Sciatic nerve (tissue), 2 donors: Measurements from ENCODE around the gene CFP. TPM values are rescaled to one million over a fixed set of nuclear protein-coding genes. Genes with fewer than 3 reads are reported as not detected.
A peak's percentile ranks its signal among the peaks of the same experiment; 100 is the strongest.
"Not testable (repeated sequence)": the region's sequence is repeated elsewhere in the genome, so short reads cannot be mapped to it uniquely, and the experiment has no call there.

ENCODE experiments used
- ATAC-seq: fragments of 200-7000 bp; cut with Tn5 transposase; one replicate; pipeline ENCODE4 v1.9.1; 2020; ENCODE audit warnings: mild to moderate bottlenecking, moderate library complexity
- DNase-seq: peaks from one replicate; pipeline ENCODE4 v3.0.0-alpha.2; 2020; ENCODE audit warnings: low spot score
- intact Hi-C: fragments of 100-400 bp; cut with DNase I; formaldehyde crosslinking; loops from one replicate; pipeline ENCODE4 v1.14.2; 2022
- total RNA-seq: library from RNA; stranded (reverse); fragmentation: NEBNext Ultra II Directional; extraction: Animal tissue kit (Norgen Biotek cat#: 25700); gene quantifications from one replicate; pipeline ENCODE4 v1.2.1, GENCODE V29; 2021
- donor health status: DM: no; HTN: no; CAD: no.
- donor health status: DM: no; HTN: no; CAD: no.

Gene CFP
- 7.3 TPM for total RNA-seq

DNA sequence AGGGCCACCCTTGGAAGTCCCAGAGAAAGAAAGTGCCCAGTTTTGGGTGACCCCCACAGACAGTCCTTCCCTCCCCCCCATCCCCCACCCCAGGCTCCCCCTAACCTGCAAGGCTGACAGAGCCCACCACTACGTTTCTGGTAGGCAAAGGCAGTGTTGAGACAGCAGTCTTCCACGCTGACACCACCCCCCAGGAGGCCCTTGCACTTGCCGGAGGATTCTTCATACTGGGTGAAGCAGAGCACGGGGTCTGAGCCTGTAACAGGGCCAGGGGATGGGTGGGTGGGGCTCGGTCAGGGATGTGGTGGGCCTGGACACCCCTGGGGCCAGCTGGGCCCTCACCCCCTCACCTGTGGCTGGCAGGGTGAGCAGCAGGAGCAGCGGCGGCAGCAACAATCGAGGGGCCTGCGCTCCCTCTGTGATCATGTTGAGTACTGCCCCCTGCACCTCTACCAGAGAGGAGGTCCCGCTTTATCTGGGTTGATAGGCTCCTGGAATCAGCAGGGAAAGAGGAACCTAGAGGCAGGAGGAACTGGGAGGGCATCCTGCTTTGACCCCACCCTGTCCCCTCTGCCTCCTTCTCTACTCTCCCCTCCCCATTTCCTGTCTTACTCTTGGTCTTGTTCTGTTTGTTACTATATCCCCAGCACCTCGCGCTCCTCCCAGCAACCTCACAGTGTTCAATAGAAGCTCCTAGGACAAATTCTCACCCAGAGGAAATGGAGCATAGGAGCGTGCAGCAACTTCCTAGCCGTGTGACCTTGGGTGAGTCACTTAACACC lies at the start of gene CFP:
CFP (minus strand) TSS at position 512 of the 782 bp plus-strand sequence; CDS start at position 426, 86 bp downstream.
- ATAC-seq (no peak), DNase-seq (no peak)
- intact Hi-C loops: no loop called here

DNA sequence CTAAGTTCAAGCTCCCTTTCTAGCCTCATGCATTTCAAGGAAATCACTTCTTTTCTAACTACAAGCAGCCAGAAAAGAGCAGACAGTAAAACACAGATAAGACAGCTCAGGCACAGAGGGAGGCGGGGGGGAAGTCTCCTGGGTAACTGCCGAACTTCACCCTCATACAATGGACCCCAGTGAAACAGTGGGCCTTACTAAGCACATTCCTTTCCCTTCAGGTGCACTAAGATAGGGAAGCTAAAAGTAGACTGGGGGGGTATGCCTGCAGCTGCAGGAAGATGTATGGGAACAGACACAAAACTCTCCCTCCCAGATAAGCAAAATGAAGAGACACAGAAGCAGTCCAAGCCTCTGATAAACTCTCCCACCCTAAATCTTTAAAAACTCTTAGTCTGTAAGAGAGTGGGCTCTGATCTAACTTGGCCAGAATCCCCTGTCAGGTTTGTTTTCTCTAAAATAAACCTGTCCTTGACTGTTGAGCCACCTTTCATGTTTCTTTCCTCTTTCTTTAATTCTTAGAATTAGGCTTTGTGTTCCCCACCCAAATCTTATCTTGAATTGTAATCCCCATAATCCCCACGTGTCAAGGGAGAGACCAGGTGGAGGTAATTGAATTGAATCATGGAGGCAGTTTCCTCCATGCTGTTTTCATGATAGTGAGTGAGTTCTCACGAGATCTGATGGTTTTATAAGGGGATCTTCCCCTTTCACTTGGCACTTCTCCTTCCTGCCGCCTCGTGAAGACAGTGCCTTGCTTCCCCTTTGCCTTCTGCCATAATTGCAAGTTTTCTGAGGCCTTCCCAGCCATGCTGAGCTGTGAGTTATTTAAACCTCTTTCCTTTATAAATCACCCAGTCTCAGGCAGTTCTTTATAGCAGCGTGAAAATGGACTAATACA lies 46.5 kb upstream of the CFP start:
- DNase-seq, ATAC-seq, intact Hi-C loops: not testable (repeated sequence)

DNA sequence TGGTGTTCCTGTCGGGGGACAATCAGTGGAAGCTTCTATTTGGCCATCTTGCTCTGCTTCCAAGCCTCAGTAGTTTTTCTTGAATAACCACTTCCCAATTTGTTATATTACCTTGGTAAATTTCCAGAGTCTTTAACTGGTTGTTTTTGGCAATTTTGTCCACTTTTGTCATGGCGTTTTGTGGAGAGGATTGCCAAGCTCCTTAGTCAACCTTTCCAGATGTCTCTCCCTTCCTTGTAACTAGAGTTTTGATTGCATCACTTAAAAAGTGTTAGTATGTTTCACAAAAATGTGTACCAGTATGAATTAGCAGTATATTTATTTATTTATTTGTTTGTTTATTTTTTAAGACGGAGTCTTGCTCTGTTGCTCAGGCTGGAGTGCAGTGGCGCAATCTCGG lies 45.0 kb upstream of the CFP start:
- no peak for DNase-seq
- intact Hi-C loops: no loop called here

DNA sequence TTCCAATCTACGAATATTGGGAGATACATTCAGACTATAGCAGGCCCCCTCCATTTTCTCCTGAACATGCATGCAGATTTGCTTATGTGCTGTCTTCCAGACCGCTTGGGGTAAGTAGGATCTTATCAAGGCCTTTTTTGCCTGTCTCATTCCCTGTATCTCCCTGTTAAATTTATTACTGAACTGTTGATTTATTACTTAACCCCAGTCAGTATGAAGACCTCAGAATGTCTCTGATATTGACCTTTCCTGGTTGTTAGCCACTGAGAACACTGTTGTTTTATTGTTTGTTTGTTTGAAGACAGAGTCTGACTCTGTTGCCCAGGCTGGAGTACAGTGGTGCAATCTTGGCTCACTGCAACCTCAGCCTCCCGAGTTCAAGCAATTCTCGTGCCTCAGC lies 36.1 kb upstream of the CFP start:
- DNase-seq, intact Hi-C loops, ATAC-seq: not testable (repeated sequence)

More for the DNA sequence above, 45.0 kb upstream of the CFP start:
- ATAC-seq: no peak

DNA sequence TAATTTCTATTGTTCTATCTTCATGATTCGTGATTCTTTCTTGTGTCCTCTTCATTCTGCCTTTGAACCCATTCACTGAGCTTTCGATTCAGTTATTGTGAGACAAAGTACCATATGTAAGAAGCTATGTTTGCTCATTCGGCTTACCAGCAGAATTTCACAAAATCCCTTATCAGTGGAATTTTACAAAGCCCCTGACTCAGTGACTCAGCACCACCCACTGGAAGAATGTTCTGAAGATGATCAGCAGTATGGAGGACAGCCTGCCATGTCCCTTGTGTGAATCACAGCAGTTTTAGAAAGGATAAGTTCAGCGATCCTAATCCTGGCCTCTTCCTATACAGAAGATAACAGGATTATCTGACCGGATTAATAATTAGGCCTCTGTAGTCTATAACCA lies 35.0 kb upstream of the CFP start:
- ATAC-seq (no peak), DNase-seq (no peak)
- intact Hi-C loops: no loop called here

DNA sequence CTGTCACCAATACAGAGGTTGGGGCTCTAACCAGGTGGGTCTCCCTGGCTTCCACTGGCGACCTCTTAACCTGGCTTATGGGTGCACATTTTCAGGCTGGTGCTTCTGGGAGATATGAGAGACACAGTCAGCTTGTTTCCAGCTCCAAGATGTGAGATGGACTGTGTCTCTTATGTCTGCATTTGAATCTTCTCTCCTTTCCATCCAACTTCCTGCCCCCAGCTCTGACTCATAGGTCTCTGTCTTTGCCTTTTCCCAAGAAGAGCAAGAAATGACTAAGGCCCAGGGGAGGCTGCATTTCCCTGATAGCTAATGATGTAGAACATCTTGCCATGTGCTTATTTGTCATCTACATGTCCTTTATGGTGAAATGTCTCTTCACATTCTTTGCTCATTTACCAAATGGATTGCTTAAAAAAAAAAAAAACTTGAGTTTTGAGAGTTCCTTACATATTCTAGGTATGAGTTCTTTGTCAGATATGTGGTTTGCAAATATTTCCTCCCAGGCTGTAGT lies 32.5 kb upstream of the CFP start:
- DNase-seq (no peak), ATAC-seq (no peak)
- intact Hi-C loops: no loop called here

DNA sequence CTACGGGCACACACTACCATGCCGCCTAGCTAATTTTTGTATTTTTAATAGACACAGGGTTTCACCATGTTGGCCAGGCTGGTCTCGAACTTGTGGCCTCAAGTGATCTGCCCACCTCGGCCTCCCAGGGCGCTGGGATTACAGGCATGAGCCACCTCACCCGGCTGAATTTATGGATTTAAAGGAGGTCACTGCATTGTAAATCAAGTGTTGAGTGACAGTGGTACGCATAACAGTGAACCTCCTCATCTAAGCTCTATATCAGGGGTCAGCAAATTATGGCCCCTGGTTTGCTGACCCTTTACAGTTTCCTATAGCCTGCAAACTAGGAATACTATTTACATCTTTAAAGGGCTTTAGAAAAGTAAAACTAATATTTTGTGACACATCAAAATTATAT lies 31.8 kb upstream of the CFP start:
- no peak for DNase-seq
- no peak for ATAC-seq

DNA sequence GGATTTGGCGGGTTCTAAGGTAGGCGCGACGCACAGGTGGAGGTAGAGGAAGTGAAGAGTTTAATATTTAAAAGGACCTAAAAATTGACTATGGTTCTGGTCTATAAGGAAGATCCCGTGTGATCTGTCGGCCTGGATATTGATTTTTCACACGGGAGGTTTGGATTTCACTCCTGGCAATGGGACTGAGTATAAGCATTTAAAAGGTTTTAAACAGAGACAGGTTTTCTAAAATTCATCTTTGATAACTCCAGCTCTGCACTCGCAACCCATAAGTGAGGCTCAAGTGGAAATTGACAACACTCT lies 29.6 kb upstream of the CFP start:
- intact Hi-C loops: no loop called here
- DNase-seq: no peak
- ATAC-seq: no peak

More for the DNA sequence above, 31.8 kb upstream of the CFP start:
- intact Hi-C loops: no loop called here

DNA sequence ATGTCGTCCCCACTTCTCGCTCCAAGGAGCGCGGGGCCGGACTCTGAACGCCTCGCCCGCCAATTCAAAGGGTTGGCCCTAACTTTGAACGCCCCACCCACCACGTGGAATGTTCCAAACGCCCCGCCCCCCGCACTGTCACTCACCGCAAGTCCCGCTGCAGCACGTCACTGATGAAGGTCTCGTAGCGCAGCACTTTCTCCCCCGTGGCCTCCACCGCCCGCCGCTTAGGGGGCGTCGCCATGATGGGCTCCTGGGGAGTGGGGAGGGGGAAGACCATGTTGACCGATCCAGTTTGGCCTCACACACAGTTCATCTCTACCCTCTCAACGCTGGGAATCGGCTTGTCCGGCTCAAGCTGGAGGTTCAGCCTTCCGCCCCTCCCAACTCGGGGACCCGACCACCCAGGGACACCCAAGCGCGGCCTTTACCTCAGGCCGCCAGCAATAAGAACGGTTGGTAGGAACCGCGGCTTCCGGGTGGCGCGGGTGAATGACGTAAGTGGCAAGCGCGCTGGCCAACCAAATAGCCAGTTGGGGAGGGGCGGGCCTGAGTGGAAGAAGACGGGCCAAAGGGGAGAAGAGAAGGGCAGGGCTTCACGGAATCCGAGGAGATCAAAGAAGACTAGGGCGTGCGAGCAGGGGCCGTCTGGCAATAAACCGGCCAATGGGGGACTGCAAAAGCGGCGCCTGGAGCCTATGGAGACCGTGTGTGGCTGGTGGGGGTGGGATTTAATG lies 29.1 kb upstream of the CFP start, which contains the start of gene UXT:
UXT (minus strand) TSS at position 497 of the 737 bp plus-strand sequence; CDS start at position 244, 253 bp downstream.
- DNase-seq: peak; percentile 95
- peak; percentile 97 for ATAC-seq
- intact Hi-C loops: no loop called here

DNA sequence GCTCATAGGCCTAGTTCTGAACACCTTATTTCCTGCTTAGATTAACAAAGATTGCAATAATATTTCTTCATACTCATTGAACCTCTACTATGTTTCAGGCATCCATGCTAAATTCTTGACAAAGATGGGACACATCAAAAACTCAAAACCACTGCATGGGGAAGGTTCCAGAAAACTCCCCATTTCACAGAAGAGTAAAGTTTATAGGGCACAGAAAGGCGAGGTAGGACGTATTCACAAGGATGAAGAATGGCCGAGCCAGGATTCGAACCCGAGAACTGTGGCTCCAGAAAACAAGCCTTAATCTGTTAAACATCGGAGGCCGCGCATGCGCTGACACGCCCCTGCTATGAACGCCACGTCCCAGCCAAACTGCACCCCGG lies 28.6 kb upstream of the CFP start:
- DNase-seq: no peak
- ATAC-seq: no peak
- intact Hi-C loops: no loop called here

DNA sequence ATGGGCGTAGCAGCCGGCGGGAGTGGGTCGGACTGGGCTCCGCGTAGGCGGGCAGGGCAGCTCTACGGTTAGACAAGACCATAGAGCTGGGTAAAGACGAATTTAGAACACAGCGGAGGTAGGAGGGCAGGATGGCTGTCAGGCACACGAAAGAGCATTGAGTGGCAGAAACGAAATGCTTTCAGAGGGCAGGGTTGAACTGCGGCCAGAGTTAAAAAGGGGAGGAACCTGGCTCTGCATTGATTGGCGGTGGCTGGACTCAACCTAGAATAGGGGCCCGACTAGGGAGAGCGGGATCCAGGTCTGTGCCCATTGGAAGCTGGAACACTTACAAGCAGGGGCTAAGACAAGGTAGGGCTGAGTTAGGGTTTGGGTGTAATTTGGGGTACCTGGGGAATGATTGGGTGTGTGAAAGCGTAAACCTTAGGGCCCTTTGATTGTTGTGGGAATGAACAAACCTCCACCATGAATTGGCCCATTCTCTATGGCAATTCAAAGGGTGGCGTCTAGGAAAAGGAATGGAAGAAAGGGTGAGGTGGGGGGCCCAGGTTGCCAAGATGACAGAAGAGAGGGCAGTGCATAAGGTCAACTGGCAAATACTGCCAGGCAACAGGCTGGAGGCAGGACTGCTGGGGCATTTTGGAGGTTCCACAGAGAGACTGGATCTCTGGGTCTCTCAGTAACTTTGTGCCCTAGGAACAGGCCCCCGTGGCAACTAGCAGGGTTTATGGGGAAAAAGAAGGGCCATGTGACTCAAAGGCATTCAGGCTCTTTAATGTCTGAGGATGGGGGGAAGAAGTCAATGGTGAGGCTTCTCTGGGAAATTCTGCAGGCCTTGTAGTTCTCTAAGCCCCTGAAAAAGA lies 21.5 kb upstream of the CFP start:
- ATAC-seq (peak; percentile 10), DNase-seq (no peak)
- intact Hi-C loops: no loop called here

DNA sequence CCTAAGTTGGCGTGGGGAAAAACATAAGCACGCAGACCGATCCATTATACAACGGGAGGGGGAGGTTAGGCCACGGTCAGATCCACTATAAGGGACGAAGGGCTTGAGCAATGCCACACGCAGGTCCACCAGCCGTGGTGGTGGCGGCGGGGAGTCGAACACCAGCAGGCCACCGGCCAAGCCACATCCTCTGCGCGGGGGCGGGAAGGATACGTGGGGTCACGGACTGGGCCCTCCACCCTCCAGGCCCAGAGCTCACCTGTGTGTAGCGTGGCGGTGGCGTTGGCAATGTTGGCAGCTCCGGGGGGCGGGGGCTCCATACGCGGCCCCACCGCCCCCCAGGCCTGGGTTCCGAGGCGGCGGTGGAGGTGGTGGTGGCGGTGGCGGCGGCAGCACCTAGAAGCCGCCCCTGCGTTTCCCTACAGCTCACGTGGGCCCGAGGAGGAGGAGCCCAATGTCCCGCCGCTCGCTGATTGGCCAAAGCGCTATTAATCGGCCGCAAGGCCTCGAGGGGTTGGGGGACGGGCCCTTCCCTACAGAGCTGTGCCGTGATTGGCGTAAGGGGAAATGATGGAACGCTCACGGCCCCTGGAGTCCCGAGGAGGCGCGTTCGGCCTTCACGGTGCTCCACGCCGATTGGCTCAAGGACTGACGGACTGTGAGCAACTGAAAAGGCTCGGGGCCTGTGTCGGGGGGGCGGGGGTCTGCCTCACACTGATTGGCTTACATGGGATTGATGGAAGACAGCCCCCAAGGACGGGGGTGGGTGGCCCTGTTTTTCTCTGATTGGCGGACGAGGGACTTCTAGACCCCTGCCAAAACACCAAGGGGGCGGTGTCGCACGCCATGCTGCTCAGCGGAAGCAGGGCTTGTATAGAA lies 20.7 kb upstream of the CFP start, which contains the start of gene ELK1:
ELK1 (minus strand) TSS at position 400 of the 879 bp plus-strand sequence. CDS start 9,122 bp downstream, outside the sequence.
- intact Hi-C loops: no loop called here
- DNase-seq (peak; percentile 94), ATAC-seq (peak; percentile 98)

DNA sequence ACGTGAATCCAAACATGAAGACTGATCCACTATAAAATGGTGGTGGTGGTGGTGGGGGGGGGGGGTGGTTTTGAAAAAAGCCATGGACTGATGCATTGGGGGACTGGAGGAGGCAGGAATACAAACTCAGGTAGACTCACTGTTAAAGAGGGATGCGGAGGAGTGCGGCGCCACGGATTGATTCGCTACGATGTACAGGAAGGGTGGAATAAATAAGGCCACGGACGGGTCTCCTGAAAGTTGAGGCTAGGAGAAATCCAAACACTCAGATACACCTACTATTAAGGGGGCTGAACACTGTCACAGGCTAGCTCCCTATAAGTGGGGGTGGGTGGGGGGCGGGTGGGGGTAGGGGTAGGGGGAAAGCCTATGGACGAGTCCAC lies 20.0 kb upstream of the CFP start:
- ATAC-seq: no peak
- DNase-seq: no peak
- intact Hi-C loops: no loop called here

DNA sequence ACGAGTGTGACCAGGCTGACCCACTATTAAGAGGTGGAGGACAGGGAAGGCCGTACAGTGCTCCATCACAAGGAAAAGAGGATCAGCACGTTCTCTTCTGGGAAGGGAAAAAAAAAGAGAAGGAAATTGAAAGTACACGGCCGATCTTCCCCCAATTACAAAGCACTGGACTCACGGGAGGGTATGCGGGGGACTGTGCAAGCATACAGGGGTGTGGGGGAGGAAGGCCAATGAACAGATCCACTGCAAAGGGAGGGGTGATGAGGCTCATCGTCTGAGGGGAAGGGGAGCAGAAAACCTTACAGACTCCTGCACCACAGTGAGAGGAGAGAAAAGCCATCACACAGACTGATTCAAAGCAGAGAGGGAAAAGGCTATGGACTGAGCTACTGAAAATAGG lies 19.5 kb upstream of the CFP start:
- no peak for ATAC-seq
- DNase-seq: no peak
- intact Hi-C loops: no loop called here

DNA sequence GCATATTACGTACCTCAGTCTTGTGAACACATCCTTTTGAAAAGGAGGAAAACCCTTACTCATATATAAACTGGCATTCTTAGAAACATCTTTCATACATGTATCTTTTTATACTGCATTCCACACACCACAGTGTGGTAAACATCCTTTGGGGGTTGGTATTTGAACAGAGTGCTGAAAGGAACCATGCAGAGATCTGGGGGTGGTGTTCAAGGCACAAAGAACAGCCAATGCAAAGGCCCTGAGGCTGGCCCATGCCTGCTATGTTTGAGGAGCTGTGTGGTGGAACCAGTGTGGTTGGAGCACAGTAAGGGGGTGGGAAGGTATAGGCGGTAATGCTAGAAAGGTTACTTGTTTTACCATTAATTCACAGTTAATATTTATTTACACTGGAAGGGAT lies 18.6 kb upstream of the CFP start:
- no peak for ATAC-seq
- no peak for DNase-seq
- intact Hi-C loops: no loop called here

DNA sequence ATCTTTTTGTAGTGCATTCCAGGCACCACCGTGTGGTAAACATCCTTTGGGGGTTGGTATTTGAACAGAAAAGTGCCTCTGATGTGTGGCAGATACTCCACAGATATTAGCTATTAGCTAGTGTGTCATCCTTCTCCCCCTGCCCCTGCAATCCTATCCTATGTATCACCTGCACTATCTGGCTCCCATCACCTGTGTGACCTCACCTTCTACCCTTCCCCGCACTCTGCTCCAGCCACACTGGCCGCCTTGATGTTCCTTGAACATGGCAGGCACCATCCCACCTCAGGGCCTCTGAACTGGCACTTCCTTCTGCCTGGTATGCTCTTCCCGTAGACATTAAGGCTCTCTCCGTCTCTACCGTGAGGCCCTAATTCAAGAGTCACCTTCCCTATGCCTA lies 16.9 kb upstream of the CFP start:
- no peak for DNase-seq
- intact Hi-C loops: no loop called here
- ATAC-seq: no peak

DNA sequence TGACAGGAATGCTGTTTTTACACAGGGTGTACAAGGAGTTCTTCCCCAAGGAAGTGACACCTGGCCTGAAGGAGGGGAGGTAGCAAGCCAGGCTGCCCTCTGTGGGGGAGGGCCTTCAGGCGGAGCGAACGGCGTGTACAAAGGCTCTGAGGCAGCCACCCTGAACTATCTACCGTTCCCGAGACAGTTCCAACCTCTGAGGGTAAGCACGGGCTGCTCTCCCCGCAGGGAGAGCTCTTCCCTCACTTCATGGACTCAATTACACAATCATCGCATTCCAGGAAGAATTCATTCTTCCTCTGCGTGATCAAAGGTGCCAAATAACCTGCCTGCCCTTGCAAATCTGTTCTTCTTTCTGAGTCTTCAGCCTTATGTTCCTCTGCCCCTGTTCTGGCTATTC lies 15.8 kb upstream of the CFP start:
- ATAC-seq (peak; percentile 23), DNase-seq (no peak)
- intact Hi-C loops: no loop called here
